Esophagus (tissue), 2 donors: ENCODE data around the gene PDLIM7. TPM values are rescaled to one million over a fixed set of nuclear protein-coding genes. Genes with fewer than 3 reads are reported as not detected.
"Not testable (repeated sequence)": the region's sequence is repeated elsewhere in the genome, so short reads cannot be mapped to it uniquely, and the experiment has no call there.

Source experiments
- H3K27ac ChIP-seq, 2 donors: one replicate each; pipeline ENCODE4 v1.5.1; 2013; ENCODE audit warnings: low read depth in 2 of 2, mild to moderate bottlenecking in 2 of 2, inconsistent platforms in 1 of 2, low read length in 1 of 2, moderate library complexity in 1 of 2
- H3K27me3 ChIP-seq, 2 donors: one replicate each; pipeline ENCODE4 v1.6.1; 2013; ENCODE audit warnings: low read length in 2 of 2, control low read depth in 1 of 2, mild to moderate bottlenecking in 1 of 2; ENCODE audit not compliant: insufficient read depth in 2 of 2, control insufficient read depth in 1 of 2
- H3K36me3 ChIP-seq, 2 donors: one replicate each; pipeline ENCODE4 v1.6.1; 2013; ENCODE audit warnings: low read length in 1 of 2; ENCODE audit not compliant: control insufficient read depth in 2 of 2, insufficient read depth in 2 of 2
- H3K4me1 ChIP-seq, 2 donors: one replicate each; pipeline ENCODE4 v1.6.1; 2013; ENCODE audit warnings: low read length in 1 of 2; ENCODE audit not compliant: control insufficient read depth in 2 of 2, insufficient read depth in 2 of 2
- H3K4me3 ChIP-seq, 2 donors: one replicate each; pipeline ENCODE4 v1.5.1; 2013; ENCODE audit warnings: low read length in 2 of 2, mild to moderate bottlenecking in 2 of 2, low read depth in 1 of 2, moderate library complexity in 1 of 2
- H3K9me3 ChIP-seq, 2 donors: one replicate each; pipeline ENCODE4 v1.6.1; 2013; ENCODE audit warnings: mild to moderate bottlenecking in 2 of 2, low read depth in 1 of 2, low read length in 1 of 2, moderate library complexity in 1 of 2; ENCODE audit not compliant: control insufficient read depth in 2 of 2, insufficient read depth in 1 of 2
- WGBS, 2 donors: extraction: QIAGEN DNeasy Blood & Tissue Kit; methylation state at CpG; one replicate each; pipeline ENCODE4 v1.1.7; 2013; 5-methylcytosine and 5-hydroxymethylcytosine counted together
- polyA plus RNA-seq, 2 donors: library from polyadenylated mRNA; stranded (reverse); fragments of 200-250 nt; gene quantifications; one replicate each; pipeline ENCODE4 v1.2.3, GENCODE V29; 2013
- donor health status: healthy with polysubstance abuse.
- donor health status: Bipolar disorder and iron deficiency.

The PDLIM7 gene
- polyA plus RNA-seq, 2 donors = 65.4 to 102 TPM

GRCh38 chr5:177485753-177486152 lies 11.7 kb downstream of the PDLIM7 start:
- not testable (repeated sequence) for H3K27me3 ChIP-seq, H3K9me3 ChIP-seq, H3K27ac ChIP-seq, H3K4me1 ChIP-seq, H3K4me3 ChIP-seq
- WGBS, 2 donors = 94 to 96% methylated on average over 3 of the region's 3 CpGs
- H3K36me3 ChIP-seq = peaks cover 7 to 33% of the 10 kb centered on the region in 2 donors

GRCh38 chr5:177484902-177485549 lies 12.4 kb downstream of the PDLIM7 start:
- Histone ChIP-seq H3K27ac (peak overlapping the region in 1 of 2 donors; percentile 43), H3K4me3 (no peak overlapping the region), H3K27me3 (no peaks in the 10 kb centered on the region), H3K36me3 (peaks cover 7 to 28% of the 10 kb centered on the region in 2 donors), H3K9me3 (no peaks in the 10 kb centered on the region), H3K4me1 (peaks cover 0 to 6% of the 10 kb centered on the region in 2 donors)
- 77 to 86% methylated on average over 13 of the region's 13 CpGs for WGBS, 2 donors

GRCh38 chr5:177483994-177484901 lies 13.2 kb downstream of the PDLIM7 start:
- no peaks in the 10 kb centered on the region for H3K9me3 ChIP-seq
- H3K4me1 ChIP-seq = peaks cover 0 to 8% of the 10 kb centered on the region in 2 donors
- H3K4me3 ChIP-seq = no peak overlapping the region
- H3K27ac ChIP-seq = peak overlapping the region in 1 of 2 donors; percentile 43
- no peaks in the 10 kb centered on the region for H3K27me3 ChIP-seq
- 77% methylated on average over 22 of the region's 22 CpGs for WGBS, 2 donors
- peaks cover 7 to 25% of the 10 kb centered on the region in 2 donors for H3K36me3 ChIP-seq

GRCh38 chr5:177483042-177483441 lies 14.4 kb downstream of the PDLIM7 start:
- 93 to 95% methylated on average over 9 of the region's 9 CpGs for WGBS, 2 donors
- H3K27me3 ChIP-seq = no peaks in the 10 kb centered on the region
- H3K9me3 ChIP-seq = no peaks in the 10 kb centered on the region
- no peak overlapping the region for H3K27ac ChIP-seq
- no peak overlapping the region for H3K4me3 ChIP-seq
- peaks cover 2 to 14% of the 10 kb centered on the region in 2 donors for H3K4me1 ChIP-seq
- H3K36me3 ChIP-seq = peaks cover 7 to 20% of the 10 kb centered on the region in 2 donors

GRCh38 chr5:177482359-177482795 lies 15.0 kb downstream of the PDLIM7 start:
- Histone ChIP-seq H3K27ac (peak overlapping the region in 1 of 2 donors; percentile 63), H3K36me3 (peaks cover 4 to 14% of the 10 kb centered on the region in 2 donors), H3K27me3 (no peaks in the 10 kb centered on the region), H3K4me1 (peaks cover 2 to 14% of the 10 kb centered on the region in 2 donors), H3K9me3 (no peaks in the 10 kb centered on the region), H3K4me3 (no peak overlapping the region)
- 84 to 86% methylated on average over 10 of the region's 10 CpGs for WGBS, 2 donors

GRCh38 chr5:177479774-177480173 lies 17.6 kb downstream of the PDLIM7 start:
- WGBS, 2 donors = 65 to 68% methylated on average over 14 of the region's 14 CpGs
- no peaks in the 10 kb centered on the region for H3K27me3 ChIP-seq
- no peak overlapping the region for H3K4me3 ChIP-seq
- H3K27ac ChIP-seq = peak overlapping the region; percentile 52 to 84
- peaks cover 2 to 17% of the 10 kb centered on the region in 2 donors for H3K4me1 ChIP-seq
- H3K9me3 ChIP-seq = no peaks in the 10 kb centered on the region
- peaks cover 4 to 10% of the 10 kb centered on the region in 2 donors for H3K36me3 ChIP-seq

GRCh38 chr5:177478711-177479646 lies 18.4 kb downstream of the PDLIM7 start:
- H3K9me3 ChIP-seq = no peaks in the 10 kb centered on the region
- WGBS, 2 donors = 39 to 44% methylated on average over 18 of the region's 18 CpGs
- H3K27ac ChIP-seq = peak overlapping the region; percentile 52 to 84
- no peak overlapping the region for H3K4me3 ChIP-seq
- H3K36me3 ChIP-seq = peaks cover 4 to 6% of the 10 kb centered on the region in 2 donors
- peaks cover 2 to 13% of the 10 kb centered on the region in 2 donors for H3K4me1 ChIP-seq
- no peaks in the 10 kb centered on the region for H3K27me3 ChIP-seq

GRCh38 chr5:177477701-177478477 lies 19.5 kb downstream of the PDLIM7 start:
- H3K27ac ChIP-seq = peak overlapping the region in 1 of 2 donors; percentile 34
- no peaks in the 10 kb centered on the region for H3K36me3 ChIP-seq
- H3K9me3 ChIP-seq = no peaks in the 10 kb centered on the region
- H3K27me3 ChIP-seq = no peaks in the 10 kb centered on the region
- H3K4me3 ChIP-seq = no peak overlapping the region
- 89 to 91% methylated on average over 13 of the region's 13 CpGs for WGBS, 2 donors
- H3K4me1 ChIP-seq = peaks cover 2 to 13% of the 10 kb centered on the region in 2 donors
